ENCODE measurements around the gene TCAP. TPM values are rescaled to one million over a fixed set of nuclear protein-coding genes. Genes with fewer than 3 reads are reported as not detected.

Gene TCAP
- total and polyA plus RNA-seq, 2 donors (not counting 1 experiment from before 2014, with no cell fraction given): 0.05 to 0.17 TPM

- Histone ChIP-seq H3K4me3 (replicated peaks in 1 of 4; ENCODE audit: control extremely low read depth in 1 of 4, insufficient read depth in 1 of 4, low read depth in 3 of 4, low read length in 4 of 4) (no peak overlapping the region), H3K27me3 (ENCODE audit: control insufficient read depth, insufficient read depth, low read length) (peaks cover 16% of the 10 kb centered on the region), H3K9ac (ENCODE audit: insufficient read depth, low read length) (no peak overlapping the region), H4K20me1 (ENCODE audit: control insufficient read depth, extremely low read depth, insufficient read depth, low read length) (peaks cover under 1% of the 10 kb centered on the region), H3K36me3 (ENCODE audit: control insufficient read depth, insufficient read depth, low read length) (no peaks in the 10 kb centered on the region), H3K4me1 (ENCODE audit: control insufficient read depth, extremely low read depth, insufficient read depth, low read length) (peaks cover 7% of the 10 kb centered on the region), H3K4me2 (ENCODE audit: extremely low read depth, insufficient read depth, low read length) (no peak overlapping the region), H2AFZ (ENCODE audit: low read length) (no peak overlapping the region), H3K27ac (ENCODE audit: insufficient read depth, low read length) (no peak overlapping the region), H3K79me2 (ENCODE audit: control insufficient read depth, insufficient read depth, low read length) (peaks cover 14% of the 10 kb centered on the region), H3K9me3 (ENCODE audit: control insufficient read depth, insufficient read depth, low read depth, low read length) (no peaks in the 10 kb centered on the region)
- peak in 1 of 2 donors; percentile 53 for DNase-seq (ENCODE audit: low read depth in 2 of 2)
- TF ChIP-seq EZH2 (IDR thresholded peaks at IDR 0.05; ENCODE audit: low read length, missing control alignments): no peak
- peak; percentile 59 to 68 for TF ChIP-seq CTCF (conservative IDR thresholded peaks at IDR 0.05 in 1 of 2, IDR thresholded peaks at IDR 0.05 in 1 of 2; ENCODE audit: low read depth in 1 of 2, low read length in 2 of 2)
Measured at GRCh38 chr17:39634384-39634871, 30.7 kb upstream of the TCAP start.

- Histone ChIP-seq H3K9me3 (ENCODE audit: control insufficient read depth, insufficient read depth, low read depth, low read length) (no peaks in the 10 kb centered on the region), H3K9ac (ENCODE audit: insufficient read depth, low read length) (no peak overlapping the region), H3K4me1 (ENCODE audit: control insufficient read depth, extremely low read depth, insufficient read depth, low read length) (peaks cover 13% of the 10 kb centered on the region), H2AFZ (ENCODE audit: low read length) (no peak overlapping the region), H3K27me3 (ENCODE audit: control insufficient read depth, insufficient read depth, low read length) (peaks cover 8% of the 10 kb centered on the region), H3K36me3 (ENCODE audit: control insufficient read depth, insufficient read depth, low read length) (no peaks in the 10 kb centered on the region), H3K79me2 (ENCODE audit: control insufficient read depth, insufficient read depth, low read length) (peaks cover 20% of the 10 kb centered on the region), H4K20me1 (ENCODE audit: control insufficient read depth, extremely low read depth, insufficient read depth, low read length) (peaks cover 1% of the 10 kb centered on the region), H3K4me2 (ENCODE audit: extremely low read depth, insufficient read depth, low read length) (no peak overlapping the region), H3K4me3 (replicated peaks in 1 of 4; ENCODE audit: control extremely low read depth in 1 of 4, insufficient read depth in 1 of 4, low read depth in 3 of 4, low read length in 4 of 4) (no peak overlapping the region), H3K27ac (ENCODE audit: insufficient read depth, low read length) (no peak overlapping the region)
- no peak for TF ChIP-seq CTCF (conservative IDR thresholded peaks at IDR 0.05 in 1 of 2, IDR thresholded peaks at IDR 0.05 in 1 of 2; ENCODE audit: low read depth in 1 of 2, low read length in 2 of 2)
- no peak for TF ChIP-seq EZH2 (IDR thresholded peaks at IDR 0.05; ENCODE audit: low read length, missing control alignments)
- no peak for DNase-seq (ENCODE audit: low read depth in 2 of 2)
Measured at GRCh38 chr17:39635614-39636176, 29.5 kb upstream of the TCAP start.

GRCh38 chr17:39636587-39636926 lies 28.6 kb upstream of the TCAP start:
- Histone ChIP-seq H3K4me1 (ENCODE audit: control insufficient read depth, extremely low read depth, insufficient read depth, low read length) (peaks cover 13% of the 10 kb centered on the region), H3K4me2 (ENCODE audit: extremely low read depth, insufficient read depth, low read length) (peak overlapping the region; percentile 94), H2AFZ (ENCODE audit: low read length) (peak overlapping the region; percentile 88), H3K36me3 (ENCODE audit: control insufficient read depth, insufficient read depth, low read length) (no peaks in the 10 kb centered on the region), H3K9ac (ENCODE audit: insufficient read depth, low read length) (peak overlapping the region; percentile 88), H3K9me3 (ENCODE audit: control insufficient read depth, insufficient read depth, low read depth, low read length) (no peaks in the 10 kb centered on the region), H3K27me3 (ENCODE audit: control insufficient read depth, insufficient read depth, low read length) (peaks cover 5% of the 10 kb centered on the region), H3K79me2 (ENCODE audit: control insufficient read depth, insufficient read depth, low read length) (peaks cover 22% of the 10 kb centered on the region), H4K20me1 (ENCODE audit: control insufficient read depth, extremely low read depth, insufficient read depth, low read length) (peaks cover 1% of the 10 kb centered on the region), H3K4me3 (replicated peaks in 1 of 4; ENCODE audit: control extremely low read depth in 1 of 4, insufficient read depth in 1 of 4, low read depth in 3 of 4, low read length in 4 of 4) (peak overlapping the region; percentile 57 to 99 (median 80)), H3K27ac (ENCODE audit: insufficient read depth, low read length) (peak overlapping the region; percentile 83)
- no peak for TF ChIP-seq EZH2 (IDR thresholded peaks at IDR 0.05; ENCODE audit: low read length, missing control alignments)
- TF ChIP-seq CTCF (conservative IDR thresholded peaks at IDR 0.05 in 1 of 2, IDR thresholded peaks at IDR 0.05 in 1 of 2; ENCODE audit: low read depth in 1 of 2, low read length in 2 of 2): no peak
- no peak for DNase-seq (ENCODE audit: low read depth in 2 of 2)

All from fibroblast of lung (primary cell).